Vagina (tissue), 2 donors: ENCODE data around the gene KCNE1.

ENCODE experiments used
- CTCF ChIP-seq, 3 experiments: fragments of 450-650 bp in 2 of 3; fragments of 200-600 bp in 1 of 3; sonication (generic) in 1 of 3; IDR thresholded peaks; one replicate each; pipeline ENCODE4 v1.5.1; 2017 to 2019; ENCODE audit warnings: antibody characterized with exemption in 3 of 3, mild to moderate bottlenecking in 2 of 3, moderate library complexity in 2 of 3
- POLR2A ChIP-seq, 2 donors: fragments of 450-650 bp; IDR thresholded peaks; one replicate each; pipeline ENCODE4 v1.6.1; 2017; ENCODE audit warnings: antibody characterized with exemption in 2 of 2, mild to moderate bottlenecking in 2 of 2, moderate library complexity in 2 of 2
- POLR2AphosphoS5 ChIP-seq, 2 donors: sonication (generic); formaldehyde crosslinking; IDR thresholded peaks; one replicate each; pipeline ENCODE4 v1.9.0; 2017; ENCODE audit warnings: antibody characterized with exemption in 2 of 2, mild to moderate bottlenecking in 2 of 2, low read depth in 1 of 2; ENCODE audit not compliant: insufficient read depth in 1 of 2

- TF ChIP-seq POLR2A (IDR thresholded peaks at IDR 0.05), result no peak
- TF ChIP-seq CTCF (IDR thresholded peaks at IDR 0.05), result no peak
- TF ChIP-seq POLR2AphosphoS5 (IDR thresholded peaks at IDR 0.05; ENCODE audit: insufficient read depth in 1 of 2, low read depth in 1 of 2), result no peak
Measured at GRCh38 chr21:34499116-34499515, 12.9 kb downstream of the KCNE1 start.
